ENCODE results near the gene GNE. TPM values are rescaled to one million over a fixed set of nuclear protein-coding genes. Genes with fewer than 3 reads are reported as not detected.
"Not testable (repeated sequence)": the region's sequence is repeated elsewhere in the genome, so short reads cannot be mapped to it uniquely, and the experiment has no call there.

Gene GNE
- total and polyA plus RNA-seq, 2 experiments from 2014 or later: 2.2 to 15.7 TPM

GRCh38 chr9:36275060-36275459 lies 16.8 kb upstream of the GNE start:
- H3K4me1 Mint-ChIP-seq: peaks cover 2% of the 10 kb centered on the region; the same call in 2 of the 3 replicates
- no peaks in the 10 kb centered on the region for H3K36me3 ChIP-seq (ENCODE audit: insufficient read depth)
- DNase-seq (ENCODE audit: low spot score) (no peak), ATAC-seq (no peak)
- H3K4me2 ChIP-seq: no peak overlapping the region
- H3K36me3 Mint-ChIP-seq (ENCODE audit: low read depth): no peaks in the 10 kb centered on the region
- H3K4me3 Mint-ChIP-seq: no peak overlapping the region
- no peaks in the 10 kb centered on the region; the same call in 2 of the 3 replicates for H3K9me3 Mint-ChIP-seq
- no peaks in the 10 kb centered on the region for H3K27me3 ChIP-seq (ENCODE audit: insufficient read depth)
- no peaks in the 10 kb centered on the region for H3K4me1 ChIP-seq (ENCODE audit: insufficient read depth)
- no peaks in the 10 kb centered on the region for H3K9me2 ChIP-seq (ENCODE audit: insufficient read depth)
- H3K27ac Mint-ChIP-seq: no peak overlapping the region
- no peaks in the 10 kb centered on the region for H3K79me2 ChIP-seq (replicated peaks; ENCODE audit: insufficient read depth)
- no peaks in the 10 kb centered on the region for H4K20me1 ChIP-seq (replicated peaks; ENCODE audit: insufficient read depth)
- H3K27me3 Mint-ChIP-seq (ENCODE audit: insufficient read depth, low read depth, poor library complexity): peaks cover 1% of the 10 kb centered on the region
- no peak overlapping the region for H3K4me3 ChIP-seq
- TF ChIP-seq EZH2 (IDR thresholded peaks at IDR 0.05; ENCODE audit: low read depth, unreplicated experiment): no peak
- TF ChIP-seq, protein P1, sequence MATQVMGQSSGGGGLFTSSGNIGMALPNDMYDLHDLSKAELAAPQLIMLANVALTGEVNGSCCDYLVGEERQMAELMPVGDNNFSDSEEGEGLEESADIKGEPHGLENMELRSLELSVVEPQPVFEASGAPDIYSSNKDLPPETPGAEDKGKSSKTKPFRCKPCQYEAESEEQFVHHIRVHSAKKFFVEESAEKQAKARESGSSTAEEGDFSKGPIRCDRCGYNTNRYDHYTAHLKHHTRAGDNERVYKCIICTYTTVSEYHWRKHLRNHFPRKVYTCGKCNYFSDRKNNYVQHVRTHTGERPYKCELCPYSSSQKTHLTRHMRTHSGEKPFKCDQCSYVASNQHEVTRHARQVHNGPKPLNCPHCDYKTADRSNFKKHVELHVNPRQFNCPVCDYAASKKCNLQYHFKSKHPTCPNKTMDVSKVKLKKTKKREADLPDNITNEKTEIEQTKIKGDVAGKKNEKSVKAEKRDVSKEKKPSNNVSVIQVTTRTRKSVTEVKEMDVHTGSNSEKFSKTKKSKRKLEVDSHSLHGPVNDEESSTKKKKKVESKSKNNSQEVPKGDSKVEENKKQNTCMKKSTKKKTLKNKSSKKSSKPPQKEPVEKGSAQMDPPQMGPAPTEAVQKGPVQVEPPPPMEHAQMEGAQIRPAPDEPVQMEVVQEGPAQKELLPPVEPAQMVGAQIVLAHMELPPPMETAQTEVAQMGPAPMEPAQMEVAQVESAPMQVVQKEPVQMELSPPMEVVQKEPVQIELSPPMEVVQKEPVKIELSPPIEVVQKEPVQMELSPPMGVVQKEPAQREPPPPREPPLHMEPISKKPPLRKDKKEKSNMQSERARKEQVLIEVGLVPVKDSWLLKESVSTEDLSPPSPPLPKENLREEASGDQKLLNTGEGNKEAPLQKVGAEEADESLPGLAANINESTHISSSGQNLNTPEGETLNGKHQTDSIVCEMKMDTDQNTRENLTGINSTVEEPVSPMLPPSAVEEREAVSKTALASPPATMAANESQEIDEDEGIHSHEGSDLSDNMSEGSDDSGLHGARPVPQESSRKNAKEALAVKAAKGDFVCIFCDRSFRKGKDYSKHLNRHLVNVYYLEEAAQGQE (IDR thresholded peaks at IDR 0.05; ENCODE audit: unreplicated experiment): no peak
- TF ChIP-seq JUNB (IDR thresholded peaks at IDR 0.05; ENCODE audit: unreplicated experiment): no peak
- no peak for TF ChIP-seq STAT1 (IDR thresholded peaks at IDR 0.05; ENCODE audit: unreplicated experiment)
- TF ChIP-seq ETS1 (IDR thresholded peaks at IDR 0.05): no peak
- no peak for TF ChIP-seq CTCF (conservative IDR thresholded peaks at IDR 0.05; ENCODE audit: low read depth in 2 of 2)
- no peak for TF ChIP-seq ZNF462 (CRISPR knock-in tag; IDR thresholded peaks at IDR 0.05)
- no peak overlapping the region for H2AFZ ChIP-seq
- no peak overlapping the region for H3K27ac ChIP-seq (ENCODE audit: low read depth)
- H3F3A ChIP-seq (replicated peaks; ENCODE audit: low read depth): no peaks in the 10 kb centered on the region

GRCh38 chr9:36273354-36273753 lies 15.1 kb upstream of the GNE start:
- H3K27me3 Mint-ChIP-seq (ENCODE audit: insufficient read depth, low read depth, poor library complexity); H4K20me1 ChIP-seq (replicated peaks; ENCODE audit: insufficient read depth): not testable (repeated sequence)

More at GRCh38 chr9:36273354-36273753, 15.1 kb upstream of the GNE start:
- H3K36me3 ChIP-seq (ENCODE audit: insufficient read depth); H3K4me1 ChIP-seq (ENCODE audit: insufficient read depth); H3F3A ChIP-seq (replicated peaks; ENCODE audit: low read depth); H3K27me3 ChIP-seq (ENCODE audit: insufficient read depth); H3K79me2 ChIP-seq (replicated peaks; ENCODE audit: insufficient read depth); H3K4me3 ChIP-seq; DNase-seq (ENCODE audit: low spot score); H3K36me3 Mint-ChIP-seq (ENCODE audit: low read depth); H3K9me3 Mint-ChIP-seq; H3K4me2 ChIP-seq; H3K27ac ChIP-seq (ENCODE audit: low read depth); H3K4me3 Mint-ChIP-seq; H2AFZ ChIP-seq; ATAC-seq; H3K4me1 Mint-ChIP-seq; H3K27ac Mint-ChIP-seq; H3K9me2 ChIP-seq (ENCODE audit: insufficient read depth): not testable (repeated sequence)

Data from GM23338 (cell line).